Lower leg skin (tissue), 4 donors: ENCODE data around the gene CHMP3. TPM values are rescaled to one million over a fixed set of nuclear protein-coding genes. Genes with fewer than 3 reads are reported as not detected.

Experiments used
- DNase-seq, 2 donors: peaks; one replicate each; pipeline ENCODE4 v3.0.0-alpha.2; 2019; ENCODE audit warnings: low spot score in 2 of 2
- H3K4me3 ChIP-seq: fragments of 200-600 bp; sonication (generic); 2 replicates; pipeline ENCODE4 v1.5.1; 2017; ENCODE audit warnings: mild to moderate bottlenecking, low read depth; ENCODE audit not compliant: poor library complexity, severe bottlenecking
- POLR2A ChIP-seq, 2 donors: fragments of 450-650 bp; IDR thresholded peaks; one replicate each; pipeline ENCODE4 v1.6.1; 2016 to 2017; ENCODE audit warnings: antibody characterized with exemption in 2 of 2, mild to moderate bottlenecking in 1 of 2, moderate library complexity in 1 of 2
- WGBS, 2 donors: methylation state at CpG; one replicate each; pipeline ENCODE4 v1.1.5; 2018; 5-methylcytosine and 5-hydroxymethylcytosine counted together
- intact Hi-C: fragments of 100-400 bp; cut with DNase I; formaldehyde crosslinking; loops from one replicate; pipeline ENCODE4 v1.15.0; 2023; ENCODE audit warnings: low total_unique reads
- total RNA-seq, 4 donors: library from RNA; depleted of rRNA; stranded (reverse); fragments of >200 nt; gene quantifications; one replicate each; pipeline ENCODE4 v1.1.0, GENCODE V29; 2016
- TF ChIP-seq, protein P1 (sequence below), 3 donors: fragments of 450-650 bp; IDR thresholded peaks; one replicate each; pipeline ENCODE4 v1.5.1; 2016; ENCODE audit warnings: antibody characterized with exemption in 3 of 3, mild to moderate bottlenecking in 3 of 3, moderate library complexity in 2 of 3

The CHMP3 gene
- total RNA-seq, 4 donors from 2014 or later: 88.2 to 110 (median 97.7) TPM

DNA sequence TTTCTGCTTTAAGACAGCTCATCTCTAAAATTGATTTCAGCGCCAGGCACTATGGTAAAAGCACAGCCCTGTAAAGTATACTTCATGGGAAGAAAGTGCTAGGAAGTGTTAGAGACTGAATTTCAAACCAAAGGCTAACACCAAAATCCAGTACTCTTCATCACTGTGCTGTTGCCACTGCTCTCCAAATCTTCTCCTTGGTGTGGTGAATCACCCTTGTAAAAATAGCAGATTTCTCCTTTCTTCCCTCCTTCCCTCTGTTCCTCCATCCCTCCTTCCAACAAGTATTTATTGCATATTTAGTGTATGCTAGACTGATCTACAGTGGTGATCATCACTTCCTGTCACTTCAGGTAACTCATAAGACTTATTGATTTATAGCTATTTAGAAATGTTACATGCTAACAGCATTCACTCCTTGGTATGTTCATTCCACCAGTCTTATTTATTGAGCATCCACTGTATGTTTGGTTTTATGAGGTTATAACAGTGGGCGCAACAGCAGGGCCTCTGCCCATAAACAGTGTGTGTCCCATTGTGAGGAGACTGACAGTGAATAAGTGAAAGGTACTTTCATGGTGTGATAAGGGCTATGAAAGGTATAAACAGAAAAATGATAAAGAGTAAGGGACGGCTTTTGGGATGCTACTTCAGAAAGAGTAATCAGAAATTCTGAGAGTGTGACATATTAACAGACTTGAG, 102.0 kb downstream of the CHMP3 start:
- H3K4me3 ChIP-seq: no peak overlapping the region
- WGBS, 2 donors: 95 to 99% methylated on average over 3 of the region's 3 CpGs
- no peak for TF ChIP-seq POLR2A (IDR thresholded peaks at IDR 0.05)
- TF ChIP-seq, protein P1, sequence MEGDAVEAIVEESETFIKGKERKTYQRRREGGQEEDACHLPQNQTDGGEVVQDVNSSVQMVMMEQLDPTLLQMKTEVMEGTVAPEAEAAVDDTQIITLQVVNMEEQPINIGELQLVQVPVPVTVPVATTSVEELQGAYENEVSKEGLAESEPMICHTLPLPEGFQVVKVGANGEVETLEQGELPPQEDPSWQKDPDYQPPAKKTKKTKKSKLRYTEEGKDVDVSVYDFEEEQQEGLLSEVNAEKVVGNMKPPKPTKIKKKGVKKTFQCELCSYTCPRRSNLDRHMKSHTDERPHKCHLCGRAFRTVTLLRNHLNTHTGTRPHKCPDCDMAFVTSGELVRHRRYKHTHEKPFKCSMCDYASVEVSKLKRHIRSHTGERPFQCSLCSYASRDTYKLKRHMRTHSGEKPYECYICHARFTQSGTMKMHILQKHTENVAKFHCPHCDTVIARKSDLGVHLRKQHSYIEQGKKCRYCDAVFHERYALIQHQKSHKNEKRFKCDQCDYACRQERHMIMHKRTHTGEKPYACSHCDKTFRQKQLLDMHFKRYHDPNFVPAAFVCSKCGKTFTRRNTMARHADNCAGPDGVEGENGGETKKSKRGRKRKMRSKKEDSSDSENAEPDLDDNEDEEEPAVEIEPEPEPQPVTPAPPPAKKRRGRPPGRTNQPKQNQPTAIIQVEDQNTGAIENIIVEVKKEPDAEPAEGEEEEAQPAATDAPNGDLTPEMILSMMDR (IDR thresholded peaks at IDR 0.05): no peak
- intact Hi-C loops: no loop called here
- no peak for DNase-seq

DNA sequence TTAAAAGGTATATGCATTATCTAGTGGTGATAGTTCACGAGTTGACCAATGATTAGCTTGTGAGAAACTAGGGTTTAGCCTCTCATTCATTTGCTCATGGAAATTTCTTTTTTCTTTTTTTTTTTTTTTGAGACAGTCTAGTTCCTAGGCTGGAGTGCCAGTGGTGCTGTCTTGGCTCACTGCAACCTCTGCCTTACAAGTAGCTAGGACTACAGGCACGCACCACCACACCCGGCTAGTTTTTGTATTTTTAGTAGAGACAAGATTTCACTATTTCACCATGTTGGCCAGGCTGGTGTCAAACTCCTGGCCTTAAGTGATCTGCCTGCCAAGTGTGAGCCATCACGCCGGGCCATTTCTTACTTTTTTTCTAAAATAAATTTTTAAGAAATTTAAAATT, 108.1 kb downstream of the CHMP3 start:
- TF ChIP-seq, protein P1 (IDR thresholded peaks at IDR 0.05): no peak
- TF ChIP-seq POLR2A (IDR thresholded peaks at IDR 0.05): no peak
- no peak for DNase-seq
- 84 to 89% methylated on average over 5 of the region's 5 CpGs for WGBS, 2 donors
- intact Hi-C loops: no loop called here
- H3K4me3 ChIP-seq: no peak overlapping the region

DNA sequence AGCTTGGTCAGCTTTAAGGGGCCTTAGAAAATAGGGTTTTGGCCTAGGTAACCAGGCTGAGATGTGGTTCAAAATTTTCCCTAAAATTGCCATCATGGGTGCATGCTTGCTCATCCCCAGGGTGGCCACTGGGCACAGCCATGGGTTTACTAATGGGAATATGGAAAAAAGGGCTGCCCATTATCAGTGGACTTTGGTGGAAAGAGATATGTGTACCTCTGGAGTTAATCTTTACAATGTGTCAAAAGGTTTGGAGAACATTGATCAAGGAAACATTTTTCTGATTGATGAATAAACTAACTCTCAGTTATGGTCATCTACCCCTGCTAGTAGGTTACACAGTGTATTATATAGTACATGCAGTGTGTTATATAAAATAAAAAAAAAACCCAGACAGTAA, 109.0 kb downstream of the CHMP3 start:
- intact Hi-C loops: no loop called here
- no peak overlapping the region for H3K4me3 ChIP-seq

DNA sequence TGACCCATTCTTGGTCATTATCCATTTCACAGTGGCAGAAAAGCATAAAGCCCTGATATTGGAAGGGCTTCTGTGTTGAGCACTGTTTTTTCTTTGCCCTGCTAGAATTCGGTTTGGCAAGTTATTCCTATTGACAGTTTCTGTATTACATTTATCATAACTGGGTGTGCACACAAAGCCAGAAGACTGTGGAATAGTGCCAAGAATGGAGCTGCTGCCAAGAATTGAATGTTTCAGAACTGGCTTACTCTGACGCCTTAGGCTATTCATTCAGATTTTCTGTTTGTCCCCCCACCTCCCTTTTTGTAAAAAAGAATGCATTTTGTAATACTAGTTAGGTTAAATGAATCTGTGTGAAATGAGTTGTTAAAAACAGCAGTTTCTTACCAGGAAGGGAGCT, 109.4 kb downstream of the CHMP3 start:
- WGBS, 2 donors: 3 to 12% methylated on average over 2 of the region's 2 CpGs
- TF ChIP-seq POLR2A (IDR thresholded peaks at IDR 0.05): no peak
- TF ChIP-seq, protein P1 (IDR thresholded peaks at IDR 0.05): no peak
- peak in 1 of 2 donors; percentile 83 for DNase-seq
- no peak overlapping the region for H3K4me3 ChIP-seq
- intact Hi-C loops: no loop called here

More for the DNA sequence above, 109.0 kb downstream of the CHMP3 start:
- no peak for DNase-seq
- TF ChIP-seq, protein P1 (IDR thresholded peaks at IDR 0.05): no peak
- TF ChIP-seq POLR2A (IDR thresholded peaks at IDR 0.05): no peak

Other genes starting within 250 kb of the CHMP3 start
- gene REEP1, start 225.8 kb downstream of the CHMP3 start, total RNA-seq: 1 to 10 TPM in 3 of 4 donors, under 1 TPM in 1; 0.04 to 4.3 (median 2.0) TPM
- gene KDM3A, start 122.1 kb downstream of the CHMP3 start, total RNA-seq: 100 to 1,000 TPM in 2 of 4 donors, 10 to 100 TPM in 2; 87.5 to 121 (median 105) TPM
- 10 to 100 TPM; 31.3 to 46.6 (median 34.5) TPM for gene RNF103, start 60.4 kb upstream of the CHMP3 start, total RNA-seq
- 10 to 100 TPM; 72.5 to 92.4 (median 85.8) TPM for gene RMND5A, start 156.8 kb upstream of the CHMP3 start, total RNA-seq
- 1 to 10 TPM in 1 of 4 donors, under 1 TPM in 3; 0.49 to 1.9 (median 0.87) TPM for gene CD8A, start 227.5 kb upstream of the CHMP3 start, total RNA-seq